Psoas muscle (tissue), 8 donors: ENCODE measurements around the gene MYPN. TPM values are rescaled to one million over a fixed set of nuclear protein-coding genes. Genes with fewer than 3 reads are reported as not detected.
A peak's percentile ranks its signal among the peaks of the same experiment; 100 is the strongest.

Experiments
- ATAC-seq, 4 donors: fragments of 200-7000 bp; cut with Tn5 transposase; one replicate each; pipeline ENCODE4 v1.9.1; 2020; ENCODE audit warnings: moderate library complexity in 3 of 4, mild to moderate bottlenecking in 2 of 4
- DNase-seq, 2 donors: peaks; one replicate each; pipeline ENCODE4 v3.0.0-alpha.2; 2020
- H3K27ac ChIP-seq: fragments of 200-600 bp; one replicate; pipeline ENCODE4 v1.8.0; 2022
- H3K27me3 ChIP-seq, 3 donors: fragments of 200-600 bp in 1 of 3; one replicate each; pipeline versions ENCODE4 v1.6.1 to v1.8.0; 2013 to 2022; ENCODE audit warnings: low read length in 2 of 3, mild to moderate bottlenecking in 2 of 3, moderate library complexity in 1 of 3; ENCODE audit not compliant: insufficient read depth in 3 of 3
- H3K36me3 ChIP-seq, 2 donors: fragments of 200-600 bp in 1 of 2; one replicate each; pipeline versions ENCODE4 v1.6.1 to v1.8.0; 2013 to 2022; ENCODE audit warnings: low read depth in 1 of 2, mild to moderate bottlenecking in 1 of 2, moderate library complexity in 1 of 2; ENCODE audit not compliant: insufficient read depth in 1 of 2
- H3K4me1 ChIP-seq: fragments of 200-600 bp; one replicate; pipeline ENCODE4 v1.8.0; 2022
- H3K4me3 ChIP-seq: fragments of 200-600 bp; one replicate; pipeline ENCODE4 v1.8.0; 2022; ENCODE audit warnings: mild to moderate bottlenecking
- H3K9me3 ChIP-seq: fragments of 200-600 bp; one replicate; pipeline ENCODE4 v1.8.0; 2022
- WGBS, 3 donors: extraction: QIAGEN DNeasy Blood & Tissue Kit; methylation state at CpG; one replicate each; pipeline versions ENCODE4 v1.1.6 to v1.1.7; 2013; 5-methylcytosine and 5-hydroxymethylcytosine counted together
- intact Hi-C, 2 donors: fragments of 100-400 bp; cut with DNase I; formaldehyde crosslinking; loops; one replicate each; pipeline versions ENCODE4 v1.11.0 to v1.14.2; 2022
- polyA plus RNA-seq, 3 donors: library from polyadenylated mRNA; stranded (reverse); fragments of 200-250 nt; gene quantifications; one replicate each; pipeline ENCODE4 v1.2.3, GENCODE V29; 2013
- total RNA-seq, 4 donors: library from RNA; stranded (reverse); fragmentation: NEBNext Ultra II Directional in 2 of 4; extraction: Animal tissue kit (Norgen Biotek cat#: 25700) in 2 of 4; gene quantifications; one replicate each; pipeline versions ENCODE4 v1.2.1 to v1.2.4, GENCODE V29; 2021 to 2023
- TF ChIP-seq, protein P1 (sequence below): fragments of 200-600 bp; IDR thresholded peaks from one replicate; pipeline ENCODE4 v1.8.0; 2022; ENCODE audit warnings: antibody characterized with exemption
- donor health status: healthy with polysubstance abuse.
- donor health status: DM: no; HTN: no; CAD: no; lungs with moderate emphysema.
- donor health status: Bipolar disorder and iron deficiency.
- donor health status: healthy.
- donor health status: DM: yes; HTN: yes; CAD: no.
- donor health status: DM: no; HTN: no; CAD: no.
- donor health status: DM: no; HTN: no; CAD: no.
- donor health status: DM: yes; HTN: yes; CAD: no.

MYPN gene
- total and polyA plus RNA-seq, 7 donors, result 24.3 to 376 (median 216) TPM

DNA sequence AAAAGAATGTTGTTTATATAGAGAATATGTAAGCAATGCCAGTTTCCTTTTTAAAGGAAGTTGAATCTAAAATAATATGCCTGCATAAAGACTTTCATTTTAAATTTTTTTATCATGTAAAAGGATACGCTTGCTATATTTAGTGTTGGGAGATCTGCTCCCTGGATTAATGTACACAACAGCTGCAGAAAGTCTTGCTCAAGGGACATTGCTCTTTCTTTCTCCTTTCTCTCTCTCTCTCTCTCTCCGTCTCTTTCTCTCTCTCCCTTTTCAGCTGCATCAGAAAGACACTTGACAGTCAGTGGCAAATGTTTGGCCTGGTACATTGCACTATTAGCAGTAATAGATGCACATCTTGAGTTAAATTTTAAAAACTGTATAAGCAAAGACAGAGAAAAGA lies 739 bp downstream of the MYPN start:
- no peak for DNase-seq
- peaks cover 0 to 29% of the 10 kb centered on the region in 2 donors for H3K36me3 ChIP-seq
- H3K4me3 ChIP-seq, result peak overlapping the region; percentile 75
- intact Hi-C loops, result loop anchor here (2.0 to 5.0 kb wide), 2 partner anchors 37 to 43 kb away; no protein-coding TSS in a partner anchor
- no peaks in the 10 kb centered on the region for H3K27me3 ChIP-seq
- ATAC-seq, result peak; percentile 57 to 74 (median 70)
- H3K4me1 ChIP-seq, result peaks cover 9% of the 10 kb centered on the region
- H3K9me3 ChIP-seq, result no peaks in the 10 kb centered on the region
- TF ChIP-seq, protein P1, sequence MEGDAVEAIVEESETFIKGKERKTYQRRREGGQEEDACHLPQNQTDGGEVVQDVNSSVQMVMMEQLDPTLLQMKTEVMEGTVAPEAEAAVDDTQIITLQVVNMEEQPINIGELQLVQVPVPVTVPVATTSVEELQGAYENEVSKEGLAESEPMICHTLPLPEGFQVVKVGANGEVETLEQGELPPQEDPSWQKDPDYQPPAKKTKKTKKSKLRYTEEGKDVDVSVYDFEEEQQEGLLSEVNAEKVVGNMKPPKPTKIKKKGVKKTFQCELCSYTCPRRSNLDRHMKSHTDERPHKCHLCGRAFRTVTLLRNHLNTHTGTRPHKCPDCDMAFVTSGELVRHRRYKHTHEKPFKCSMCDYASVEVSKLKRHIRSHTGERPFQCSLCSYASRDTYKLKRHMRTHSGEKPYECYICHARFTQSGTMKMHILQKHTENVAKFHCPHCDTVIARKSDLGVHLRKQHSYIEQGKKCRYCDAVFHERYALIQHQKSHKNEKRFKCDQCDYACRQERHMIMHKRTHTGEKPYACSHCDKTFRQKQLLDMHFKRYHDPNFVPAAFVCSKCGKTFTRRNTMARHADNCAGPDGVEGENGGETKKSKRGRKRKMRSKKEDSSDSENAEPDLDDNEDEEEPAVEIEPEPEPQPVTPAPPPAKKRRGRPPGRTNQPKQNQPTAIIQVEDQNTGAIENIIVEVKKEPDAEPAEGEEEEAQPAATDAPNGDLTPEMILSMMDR, result no peak
- WGBS, 3 donors, result 16 to 25% (median 19%) methylated on average over 2 of the region's 2 CpGs
- H3K27ac ChIP-seq, result peak overlapping the region; percentile 85

DNA sequence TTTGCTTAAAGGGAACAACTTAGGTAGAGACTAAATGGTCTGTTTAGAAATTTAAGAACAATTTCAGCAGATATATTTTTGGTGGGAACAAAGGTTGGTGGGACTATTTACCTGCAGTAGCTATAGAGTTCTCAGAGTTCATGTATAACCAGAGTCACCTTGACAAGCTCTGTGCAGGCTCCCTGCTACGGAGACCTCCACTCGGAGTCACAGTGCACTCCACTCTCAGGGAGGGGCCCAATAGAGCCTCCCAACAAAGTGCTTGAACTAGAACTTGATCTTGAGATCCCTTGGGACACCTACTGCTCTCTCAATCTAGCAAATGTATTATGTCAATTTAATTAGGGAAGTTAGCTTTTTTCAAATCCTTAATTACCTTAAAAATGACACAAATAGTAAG lies 2.3 kb downstream of the MYPN start:
- TF ChIP-seq, protein P1, result no peak
- H3K4me3 ChIP-seq, result peak overlapping the region; percentile 75
- H3K4me1 ChIP-seq, result peaks cover 12% of the 10 kb centered on the region
- peaks cover 2 to 33% of the 10 kb centered on the region in 2 donors for H3K36me3 ChIP-seq
- intact Hi-C loops, result loop anchor here (2.0 to 5.0 kb wide), 2 partner anchors 36 to 41 kb away; no protein-coding TSS in a partner anchor
- H3K27me3 ChIP-seq, result no peaks in the 10 kb centered on the region
- peak overlapping the region; percentile 85 for H3K27ac ChIP-seq
- WGBS, 3 donors, result 26 to 46% (median 39%) methylated on average over 2 of the region's 2 CpGs
- peak in 2 of 4 donors; percentile 11 to 37 for ATAC-seq
- DNase-seq, result no peak
- no peaks in the 10 kb centered on the region for H3K9me3 ChIP-seq

DNA sequence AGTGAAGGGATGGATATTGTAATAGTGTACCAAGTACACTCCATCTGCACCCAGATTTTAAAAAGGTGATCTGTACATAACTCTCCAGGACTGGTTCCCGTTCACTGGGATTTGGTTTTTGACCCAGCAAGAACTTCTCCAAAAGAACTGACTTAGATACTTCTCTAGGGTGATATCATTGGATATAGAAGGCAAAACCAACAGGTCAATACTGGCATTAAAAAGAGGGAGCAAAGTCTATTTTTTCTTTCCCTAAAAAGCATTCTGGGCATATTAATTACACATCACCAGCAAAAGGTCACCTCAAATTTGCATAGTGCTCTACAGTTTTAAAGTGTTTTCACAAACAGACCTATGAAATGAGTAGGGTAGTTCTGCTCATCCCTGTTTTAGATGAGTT lies 3.5 kb downstream of the MYPN start:
- Histone ChIP-seq H3K27ac (peak overlapping the region; percentile 85), H3K36me3 (peaks cover 2 to 36% of the 10 kb centered on the region in 2 donors), H3K9me3 (no peaks in the 10 kb centered on the region), H3K4me3 (peak overlapping the region; percentile 75), H3K4me1 (peaks cover 18% of the 10 kb centered on the region), H3K27me3 (no peaks in the 10 kb centered on the region)
- WGBS, 3 donors, result 34 to 62% (median 46%) methylated on average over 1 of the region's 1 CpG
- no peak for ATAC-seq
- TF ChIP-seq, protein P1, result no peak
- no peak for DNase-seq
- intact Hi-C loops, result loop anchor here in 1 of 2 donors (5.0 kb wide), 1 partner anchor 34 kb away; no protein-coding TSS in a partner anchor

DNA sequence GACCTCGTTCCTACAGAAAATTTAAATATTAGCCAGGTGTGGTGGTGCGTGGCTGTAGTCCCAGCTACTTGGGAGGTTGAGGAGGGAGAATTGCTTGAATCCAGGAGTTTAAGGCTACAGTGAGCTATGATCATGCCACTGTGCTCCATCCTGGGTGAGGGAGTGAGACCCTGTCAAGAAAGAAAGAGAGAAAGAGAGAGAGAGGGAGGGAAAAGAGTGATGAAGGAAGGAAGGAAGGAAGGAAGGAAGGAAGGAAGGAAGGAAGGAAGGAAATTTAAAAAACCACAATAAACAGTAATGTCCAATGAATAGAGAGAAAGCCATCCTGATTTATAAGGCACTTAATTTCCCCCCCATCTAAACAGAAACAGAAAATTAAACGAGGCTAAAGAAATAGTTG lies 9.4 kb downstream of the MYPN start:
- 53 to 66% (median 61%) methylated on average over 3 of the region's 3 CpGs for WGBS, 3 donors
- no peaks in the 10 kb centered on the region for H3K27me3 ChIP-seq
- H3K36me3 ChIP-seq, result peaks cover 2 to 57% of the 10 kb centered on the region in 2 donors
- ATAC-seq (no peak), DNase-seq (no peak)
- TF ChIP-seq, protein P1, result no peak
- no peaks in the 10 kb centered on the region for H3K9me3 ChIP-seq
- peak overlapping the region; percentile 85 for H3K27ac ChIP-seq
- peaks cover 63% of the 10 kb centered on the region for H3K4me1 ChIP-seq
- peak overlapping the region; percentile 26 for H3K4me3 ChIP-seq
- intact Hi-C loops, result no loop called here
